HAP-1 (cell line): ENCODE measurements around the gene STX12.

Experiments used
- DNase-seq, 2 experiments: peaks; one replicate each; pipeline ENCODE4 v3.0.0-alpha.2; 2016 to 2020; ENCODE audit warnings: low spot score in 2 of 2
- H3K27me3 ChIP-seq: fragments of 250-450 bp; sonication (Bioruptor Pico); 2 replicates; pipeline ENCODE4 v1.5.1; 2020; ENCODE audit warnings: low read depth, mild to moderate bottlenecking, moderate library complexity
- H3K36me3 ChIP-seq: fragments of 250-450 bp; sonication (Bioruptor Pico); replicated peaks from 2 replicates; pipeline ENCODE4 v1.5.1; 2020; ENCODE audit warnings: mild to moderate bottlenecking
- H3K4me1 ChIP-seq: fragments of 250-450 bp; sonication (Bioruptor Pico); 2 replicates; pipeline ENCODE4 v1.5.1; 2020; ENCODE audit warnings: mild to moderate bottlenecking
- H3K4me3 ChIP-seq: fragments of 250-450 bp; sonication (Bioruptor Pico); 2 replicates; pipeline ENCODE4 v1.5.1; 2020; ENCODE audit warnings: mild to moderate bottlenecking, moderate library complexity
- H3K9me3 ChIP-seq: fragments of 250-450 bp; sonication (Bioruptor Pico); 2 replicates; pipeline ENCODE4 v1.5.1; 2020; ENCODE audit warnings: mild to moderate bottlenecking, moderate library complexity
- in situ Hi-C: fragments of 300-500 bp; cut with MboI; formaldehyde crosslinking; loops from 3 replicates; pipeline ENCODE4 v1.14.3; 2020; ENCODE audit warnings: low sequenced_read_pairs, inconsistent platforms, mixed read lengths

The STX12 gene

GRCh38 chr1:27772932-27773825 is at the start of gene STX12:
TSS of gene STX12 (plus strand) at chr1:27773219. CDS start at chr1:27773308, 89 bp downstream.
- in situ Hi-C loops, result no loop called here
- H3K36me3 ChIP-seq, result no peaks in the 10 kb centered on the region; the same call in 1 of the 2 replicates
- H3K4me1 ChIP-seq, result no peaks in the 10 kb centered on the region
- H3K9me3 ChIP-seq, result no peaks in the 10 kb centered on the region
- H3K4me3 ChIP-seq, result peak within 1 kb of the TSS; percentile 93
- H3K27me3 ChIP-seq, result no peaks in the 10 kb centered on the region
- peak; percentile 99 for DNase-seq

- in situ Hi-C loops, result no loop called here
- Histone ChIP-seq H3K9me3 (no peaks in the 10 kb centered on the region), H3K27me3 (peaks cover 1% of the 10 kb centered on the region; the same call in 1 of the 2 replicates), H3K36me3 (peaks cover 11% of the 10 kb centered on the region), H3K4me3 (peak overlapping the region; percentile 7; the same call in 1 of the 2 replicates), H3K4me1 (peaks cover 10% of the 10 kb centered on the region)
- DNase-seq, result peak in 1 of 2 experiments; percentile 31
Measured at GRCh38 chr1:27724961-27725373, 48.1 kb upstream of the STX12 start.

GRCh38 chr1:27725374-27726172 is 47.4 kb upstream of the STX12 start, which contains the start of gene FAM76A:
TSS of gene FAM76A (plus strand) at chr1:27725961. CDS start at chr1:27726081, 120 bp downstream.
- no peaks in the 10 kb centered on the region for H3K27me3 ChIP-seq
- in situ Hi-C loops, result no loop called here

GRCh38 chr1:27726173-27727044 is 46.6 kb upstream of the STX12 start:
- peaks cover 11% of the 10 kb centered on the region for H3K36me3 ChIP-seq
- peak overlapping the region; percentile 77 for H3K4me3 ChIP-seq
- in situ Hi-C loops, result no loop called here
- peak; percentile 41 to 81 for DNase-seq
- no peaks in the 10 kb centered on the region for H3K9me3 ChIP-seq
- H3K27me3 ChIP-seq, result no peaks in the 10 kb centered on the region
- H3K4me1 ChIP-seq, result peaks cover 10% of the 10 kb centered on the region

More at GRCh38 chr1:27725374-27726172, 47.4 kb upstream of the STX12 start, which contains the start of gene FAM76A:
- Histone ChIP-seq H3K9me3 (no peaks in the 10 kb centered on the region), H3K36me3 (peaks cover 11% of the 10 kb centered on the region), H3K4me3 (peak within 1 kb of the TSS; percentile 77), H3K4me1 (peaks cover 10% of the 10 kb centered on the region)
- peak; percentile 98 to 99 for DNase-seq

- no peak for DNase-seq
- Histone ChIP-seq H3K4me1 (peaks cover 10% of the 10 kb centered on the region), H3K4me3 (peak overlapping the region; percentile 77; the same call in 1 of the 2 replicates), H3K36me3 (peaks cover 17% of the 10 kb centered on the region), H3K9me3 (no peaks in the 10 kb centered on the region), H3K27me3 (no peaks in the 10 kb centered on the region)
- in situ Hi-C loops, result no loop called here
Measured at GRCh38 chr1:27727126-27727525, 45.9 kb upstream of the STX12 start.

GRCh38 chr1:27736252-27736651 is 36.8 kb upstream of the STX12 start:
- DNase-seq, result no peak
- no peaks in the 10 kb centered on the region for H3K9me3 ChIP-seq
- H3K4me1 ChIP-seq, result no peaks in the 10 kb centered on the region
- H3K4me3 ChIP-seq, result no peak overlapping the region
- in situ Hi-C loops, result no loop called here
- no peaks in the 10 kb centered on the region for H3K27me3 ChIP-seq
- H3K36me3 ChIP-seq, result peaks cover 19% of the 10 kb centered on the region

GRCh38 chr1:27741121-27741520 is 31.9 kb upstream of the STX12 start:
- Histone ChIP-seq H3K27me3 (no peaks in the 10 kb centered on the region), H3K9me3 (no peaks in the 10 kb centered on the region), H3K36me3 (peaks cover 4% of the 10 kb centered on the region), H3K4me3 (no peak overlapping the region), H3K4me1 (no peaks in the 10 kb centered on the region)
- DNase-seq, result no peak
- in situ Hi-C loops, result no loop called here

- H3K9me3 ChIP-seq, result no peaks in the 10 kb centered on the region
- H3K36me3 ChIP-seq, result peaks cover 9% of the 10 kb centered on the region
- in situ Hi-C loops, result no loop called here
Measured at GRCh38 chr1:27744556-27744955, 28.5 kb upstream of the STX12 start.

GRCh38 chr1:27745466-27745865 is 27.6 kb upstream of the STX12 start:
- H3K27me3 ChIP-seq, result no peaks in the 10 kb centered on the region
- H3K4me3 ChIP-seq, result no peak overlapping the region
- in situ Hi-C loops, result no loop called here
- no peaks in the 10 kb centered on the region for H3K4me1 ChIP-seq
- H3K36me3 ChIP-seq, result peaks cover 15% of the 10 kb centered on the region
- DNase-seq, result no peak
- H3K9me3 ChIP-seq, result no peaks in the 10 kb centered on the region

More at GRCh38 chr1:27744556-27744955, 28.5 kb upstream of the STX12 start:
- no peak for DNase-seq
- no peak overlapping the region for H3K4me3 ChIP-seq
- no peaks in the 10 kb centered on the region for H3K27me3 ChIP-seq
- H3K4me1 ChIP-seq, result no peaks in the 10 kb centered on the region

GRCh38 chr1:27752360-27752759 is 20.7 kb upstream of the STX12 start:
- no peaks in the 10 kb centered on the region for H3K9me3 ChIP-seq
- in situ Hi-C loops, result no loop called here
- no peak for DNase-seq
- H3K4me1 ChIP-seq, result no peaks in the 10 kb centered on the region
- no peak overlapping the region for H3K4me3 ChIP-seq
- no peaks in the 10 kb centered on the region for H3K27me3 ChIP-seq
- H3K36me3 ChIP-seq, result peaks cover 34% of the 10 kb centered on the region

- in situ Hi-C loops, result no loop called here
- no peaks in the 10 kb centered on the region for H3K27me3 ChIP-seq
- H3K4me3 ChIP-seq, result no peak overlapping the region
- no peaks in the 10 kb centered on the region for H3K9me3 ChIP-seq
- H3K4me1 ChIP-seq, result no peaks in the 10 kb centered on the region
- no peak for DNase-seq
- H3K36me3 ChIP-seq, result peaks cover 28% of the 10 kb centered on the region
Measured at GRCh38 chr1:27755286-27755685, 17.7 kb upstream of the STX12 start.

- no peaks in the 10 kb centered on the region for H3K9me3 ChIP-seq
- H3K4me1 ChIP-seq, result no peaks in the 10 kb centered on the region
- H3K4me3 ChIP-seq, result no peak overlapping the region
- peaks cover 28% of the 10 kb centered on the region for H3K36me3 ChIP-seq
- H3K27me3 ChIP-seq, result no peaks in the 10 kb centered on the region
- DNase-seq, result no peak
- in situ Hi-C loops, result no loop called here
Measured at GRCh38 chr1:27755865-27756264, 17.2 kb upstream of the STX12 start.

- no peaks in the 10 kb centered on the region for H3K27me3 ChIP-seq
- no peaks in the 10 kb centered on the region for H3K9me3 ChIP-seq
- H3K36me3 ChIP-seq, result peaks cover 21% of the 10 kb centered on the region
- H3K4me1 ChIP-seq, result no peaks in the 10 kb centered on the region
- in situ Hi-C loops, result no loop called here
- no peak for DNase-seq
- H3K4me3 ChIP-seq, result no peak overlapping the region
Measured at GRCh38 chr1:27759236-27759635, 13.8 kb upstream of the STX12 start.
